GM18868 (cell line): Measurements from ENCODE around the gene PSMD9.
"Not testable (repeated sequence)": the region's sequence is repeated elsewhere in the genome, so short reads cannot be mapped to it uniquely, and the experiment has no call there.

ENCODE experiments used
- ATAC-seq: cut with Tn5 transposase; IDR thresholded peaks from one replicate; pipeline ENCODE4 v1.9.1; 2021; ENCODE audit warnings: mild to moderate bottlenecking, moderate library complexity; ENCODE audit not compliant: unreplicated experiment

The PSMD9 gene

DNA sequence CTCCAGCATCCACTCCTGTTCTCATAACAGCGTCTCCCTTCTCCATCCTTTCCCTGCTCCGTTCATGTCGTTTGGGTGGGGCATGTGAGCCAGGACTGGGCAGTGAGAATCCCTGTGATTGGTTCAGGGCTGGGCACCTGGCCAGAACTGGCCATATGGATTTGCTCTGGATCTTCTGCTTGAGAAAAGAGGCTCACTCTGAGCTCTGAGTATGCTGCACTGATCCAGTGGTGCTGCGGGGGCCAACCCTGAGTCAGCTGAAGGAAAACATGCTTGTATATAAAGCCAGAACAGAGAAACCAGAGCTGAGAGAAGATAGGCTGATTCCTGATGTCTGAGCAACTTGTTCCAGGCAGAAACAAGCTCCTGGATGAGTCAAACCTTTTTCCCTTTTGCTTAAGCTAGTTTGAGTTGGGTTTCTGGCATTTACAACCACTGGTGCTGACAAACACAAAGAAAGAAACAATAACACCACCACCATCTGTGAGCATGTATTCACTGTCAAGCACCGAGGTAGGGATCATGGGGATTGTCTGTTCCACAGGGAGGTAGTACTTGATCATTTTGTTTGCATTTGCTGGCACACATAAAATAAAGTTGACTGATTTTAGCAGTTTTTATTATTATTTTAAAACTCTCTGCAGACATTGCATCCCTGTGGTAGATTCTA, 15.9 kb upstream of the PSMD9 start:
- ATAC-seq = no peak

DNA sequence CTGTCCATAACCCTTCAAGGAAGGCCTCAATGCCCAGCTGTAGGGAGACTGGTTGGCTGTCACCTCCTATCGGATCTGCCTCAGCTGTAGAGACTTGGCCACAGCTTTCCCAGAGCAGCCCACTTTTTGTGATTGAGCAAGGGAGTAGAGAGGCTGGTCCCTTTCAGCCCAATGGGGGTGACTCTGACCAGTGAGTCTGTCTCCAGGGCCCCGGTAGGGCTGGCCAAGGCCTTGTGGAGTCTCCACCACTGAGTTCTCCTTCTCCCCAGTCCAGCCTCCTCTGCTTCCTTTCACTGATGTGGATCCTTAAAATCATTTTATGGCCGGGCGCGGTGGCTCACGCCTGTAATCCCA, 15.4 kb upstream of the PSMD9 start:
- ATAC-seq = no peak

DNA sequence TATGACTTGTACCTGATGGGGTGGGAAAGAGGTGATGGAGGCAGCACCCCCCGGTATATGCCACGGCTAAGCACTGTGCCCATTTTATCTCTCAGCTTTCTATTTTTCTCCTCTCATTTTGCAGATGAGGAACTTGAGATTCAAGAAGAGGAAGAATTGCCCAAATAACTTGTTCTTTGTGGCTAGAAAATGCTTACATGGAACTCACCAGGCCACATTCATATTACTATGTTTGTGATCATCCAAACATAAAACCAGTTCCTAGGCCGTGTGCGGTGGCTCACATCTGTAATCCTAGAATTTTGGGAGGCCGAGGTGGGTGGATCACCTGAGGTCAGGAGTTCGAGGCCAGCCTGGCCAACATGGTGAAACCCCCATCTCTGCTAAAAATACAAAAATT, 14.5 kb upstream of the PSMD9 start:
- no peak for ATAC-seq

DNA sequence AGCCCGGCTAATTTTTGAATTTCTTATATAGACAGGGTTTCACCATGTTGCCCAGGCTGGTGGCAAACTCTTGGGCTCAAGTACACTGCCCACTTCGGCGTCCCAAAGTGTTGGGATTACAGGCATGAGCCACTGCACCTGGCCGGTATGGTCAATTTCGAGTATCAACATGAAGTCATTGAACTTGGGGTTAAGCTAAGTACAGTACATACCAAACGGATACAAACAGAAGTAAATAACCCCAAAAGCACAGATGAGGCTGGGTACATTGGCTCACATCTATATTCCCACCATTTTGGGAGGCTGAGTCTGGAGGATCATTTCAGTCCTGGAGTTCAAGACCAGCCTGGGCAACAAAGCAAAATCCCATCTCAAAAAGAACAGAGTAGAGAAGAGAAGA, 13.0 kb upstream of the PSMD9 start:
- ATAC-seq = no peak

DNA sequence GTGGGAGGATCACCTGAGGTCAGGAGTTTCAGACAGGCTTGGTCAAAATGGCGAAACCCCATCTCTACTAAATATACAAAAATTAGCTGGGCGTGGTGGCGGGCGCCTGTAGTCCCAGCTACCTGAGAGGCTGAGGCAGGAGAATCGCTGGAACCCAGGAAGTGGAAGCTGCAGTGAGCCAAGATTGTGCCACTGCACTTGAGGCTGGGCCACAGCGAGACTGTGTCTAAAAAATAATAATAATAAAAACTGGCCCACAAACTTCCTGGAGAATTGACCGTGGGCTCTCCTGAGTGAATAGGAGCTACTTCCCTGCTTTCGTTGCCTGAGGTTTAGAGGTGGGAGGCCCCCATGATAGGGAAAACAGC, 12.5 kb upstream of the PSMD9 start:
- ATAC-seq = not testable (repeated sequence)

DNA sequence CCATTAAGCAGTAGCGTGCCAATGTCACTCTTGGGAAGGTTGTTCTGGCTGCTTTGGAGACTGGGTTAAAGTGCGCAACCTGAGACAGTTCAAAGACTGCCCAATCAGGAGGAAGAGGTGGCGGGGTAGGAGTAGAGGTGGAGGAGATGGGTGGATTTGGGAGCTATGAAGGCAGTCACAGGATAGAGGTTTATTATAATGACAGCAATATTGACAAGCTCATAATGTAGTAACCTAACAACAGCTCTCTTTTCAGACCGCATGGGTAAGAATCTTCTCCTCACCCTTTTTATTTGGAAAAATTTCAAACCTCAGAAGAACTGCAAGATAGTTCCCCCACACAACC, 5.3 kb upstream of the PSMD9 start:
- ATAC-seq = no peak

DNA sequence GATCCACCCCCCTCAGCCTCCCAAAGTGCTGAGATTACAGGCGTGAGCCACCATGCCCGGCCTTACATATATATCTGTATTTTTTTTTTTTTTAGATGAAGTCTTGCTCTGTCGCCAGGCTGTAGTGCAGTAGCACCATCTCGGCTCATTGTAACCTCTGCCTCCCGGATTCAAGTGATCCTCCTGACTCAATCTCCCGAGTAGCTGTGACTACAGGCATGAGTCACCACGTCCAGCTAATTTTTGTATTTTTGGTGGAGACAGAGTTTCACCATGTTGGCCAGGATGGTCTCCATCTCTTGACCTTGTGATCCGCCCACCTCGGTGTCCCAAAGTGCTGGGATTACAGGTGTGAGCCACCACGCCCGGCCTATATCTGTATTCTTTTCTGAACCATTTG, 3.5 kb upstream of the PSMD9 start:
- not testable (repeated sequence) for ATAC-seq

DNA sequence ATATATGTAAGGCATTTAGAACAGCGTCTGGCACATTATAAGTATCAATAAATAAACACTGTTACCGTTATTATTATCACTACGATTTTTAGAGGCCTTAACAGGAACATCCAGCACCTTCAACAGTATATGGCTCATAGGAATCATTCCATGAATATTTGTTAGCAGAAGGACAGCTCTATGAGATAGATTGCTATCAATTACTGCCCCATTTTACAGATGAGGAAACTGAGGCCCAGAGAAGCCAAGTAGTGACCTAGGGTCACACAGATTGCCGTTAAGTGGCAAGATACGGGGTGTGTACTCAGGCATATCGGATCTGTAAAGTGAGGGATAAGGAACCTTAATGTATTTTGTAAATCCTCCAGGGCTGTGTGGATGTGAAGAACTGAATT, 510 bp upstream of the PSMD9 start:
- no peak for ATAC-seq

DNA sequence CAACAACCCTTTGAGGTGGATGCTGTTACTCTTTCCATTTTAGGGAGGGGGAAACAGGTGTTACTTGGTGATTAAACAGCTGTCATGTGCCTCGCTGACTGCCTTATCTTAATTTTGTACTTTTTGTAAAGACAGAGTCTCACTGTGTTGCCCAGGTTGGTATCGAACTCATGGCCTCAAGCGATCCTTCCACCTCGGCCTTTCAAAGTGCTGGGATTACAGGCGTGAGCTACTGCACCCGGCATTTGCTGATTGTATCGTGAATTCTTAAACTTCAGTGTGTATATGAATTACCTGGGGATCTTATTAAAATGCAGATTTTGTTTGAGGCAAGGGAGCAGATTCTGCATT, 659 bp downstream of the PSMD9 start:
- ATAC-seq = no peak

DNA sequence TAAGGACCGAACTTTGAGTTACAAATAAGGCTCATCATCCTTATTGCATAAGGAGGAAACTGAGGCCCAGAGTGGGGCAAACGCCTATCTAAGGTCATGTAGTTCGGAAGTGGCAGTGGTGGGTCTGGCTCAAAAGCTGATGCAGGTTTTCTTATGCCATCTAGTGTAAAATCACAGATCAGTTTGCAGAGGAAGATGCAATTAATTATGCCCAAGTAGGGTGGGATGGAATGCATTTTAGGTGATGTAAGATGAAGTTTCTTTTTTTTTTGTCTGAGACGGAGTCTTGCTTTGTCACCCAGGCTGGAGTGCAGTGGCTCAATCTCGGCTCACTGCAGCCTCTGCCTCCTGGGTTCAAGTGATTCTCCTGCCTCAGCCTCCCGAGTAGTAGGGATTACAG, 1.1 kb downstream of the PSMD9 start:
- ATAC-seq = not testable (repeated sequence)

DNA sequence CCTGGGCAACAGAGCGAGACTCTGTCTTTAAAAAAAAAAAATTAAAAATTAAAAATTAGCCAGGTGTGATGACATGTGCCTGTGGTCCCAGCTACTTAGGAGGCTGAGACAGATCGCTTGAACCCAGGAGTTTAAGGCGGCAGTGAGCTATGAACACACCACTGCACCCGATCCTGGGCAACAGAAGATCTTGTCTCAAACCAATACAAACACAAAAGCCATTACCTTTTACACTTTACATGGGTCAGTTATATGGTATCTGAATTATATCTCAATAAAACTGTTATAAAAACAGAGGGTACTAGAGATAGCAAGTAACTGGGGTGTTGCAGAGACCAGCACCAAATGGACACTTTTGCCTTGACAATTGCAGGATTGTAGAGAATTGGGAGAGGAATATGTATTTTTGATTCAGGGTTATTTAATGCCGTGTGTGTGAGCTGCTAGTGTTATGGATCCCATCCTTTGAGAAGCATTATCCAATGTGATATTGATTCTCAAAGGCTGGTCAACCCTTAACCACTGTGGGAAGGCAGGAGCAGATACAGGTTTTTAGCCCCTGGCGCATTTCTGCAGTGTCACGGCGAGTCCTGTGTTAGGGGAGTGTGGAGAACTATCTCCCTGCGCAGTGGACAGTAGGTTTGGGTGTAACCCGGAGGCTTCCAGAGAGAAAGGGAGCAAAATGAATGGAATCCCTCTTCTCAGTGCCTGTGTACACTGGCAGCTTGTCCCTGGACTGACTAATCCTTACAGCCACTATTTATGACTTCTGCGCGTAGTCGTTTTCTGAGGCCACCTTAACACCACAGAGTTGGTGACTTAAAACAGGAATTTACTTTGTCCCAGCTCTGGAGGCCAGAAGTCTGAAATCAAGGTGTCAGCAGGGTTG, 4.3 kb downstream of the PSMD9 start:
- no peak for ATAC-seq

DNA sequence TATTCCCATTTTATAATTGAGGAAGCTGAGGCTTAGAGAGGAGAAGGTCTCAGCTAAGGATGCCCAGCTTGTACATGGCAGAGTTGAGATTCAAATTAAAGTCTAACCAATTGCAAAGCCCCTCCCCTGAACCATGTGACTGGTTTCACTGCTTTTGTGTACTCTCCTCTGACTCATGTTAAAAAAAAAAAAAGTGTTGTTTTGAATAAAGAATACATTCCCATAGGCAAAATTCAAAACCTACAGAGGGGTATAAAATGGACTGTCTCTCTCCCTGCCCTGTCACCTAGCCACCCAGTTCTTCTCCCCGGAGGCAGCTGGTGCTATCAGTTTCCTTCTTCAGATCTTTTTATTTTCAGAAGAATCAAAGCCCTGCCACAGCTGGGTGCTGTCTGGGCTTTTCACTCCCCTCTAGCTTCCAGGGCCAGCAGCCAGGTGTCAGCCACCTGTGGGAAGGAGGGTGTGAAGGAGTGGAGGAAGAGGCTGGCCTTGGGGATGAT, 5.4 kb downstream of the PSMD9 start:
- no peak for ATAC-seq

DNA sequence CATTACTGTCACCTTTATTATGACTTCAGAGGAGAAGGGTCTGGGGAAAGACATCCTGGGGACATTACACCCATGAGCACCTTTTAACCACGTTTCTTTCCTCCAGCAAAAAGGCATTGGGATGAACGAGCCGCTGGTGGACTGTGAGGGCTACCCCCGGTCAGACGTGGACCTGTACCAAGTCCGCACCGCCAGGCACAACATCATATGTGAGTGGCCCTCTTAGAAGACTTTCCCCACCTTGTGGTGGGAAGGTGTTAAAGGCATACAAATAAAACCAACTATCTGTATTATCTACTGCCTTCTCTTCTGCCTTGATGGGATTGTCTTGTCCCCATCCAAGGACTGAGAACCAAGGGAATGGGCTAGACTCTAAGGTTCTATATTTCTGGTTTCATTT, 6.0 kb downstream of the PSMD9 start:
- no peak for ATAC-seq

DNA sequence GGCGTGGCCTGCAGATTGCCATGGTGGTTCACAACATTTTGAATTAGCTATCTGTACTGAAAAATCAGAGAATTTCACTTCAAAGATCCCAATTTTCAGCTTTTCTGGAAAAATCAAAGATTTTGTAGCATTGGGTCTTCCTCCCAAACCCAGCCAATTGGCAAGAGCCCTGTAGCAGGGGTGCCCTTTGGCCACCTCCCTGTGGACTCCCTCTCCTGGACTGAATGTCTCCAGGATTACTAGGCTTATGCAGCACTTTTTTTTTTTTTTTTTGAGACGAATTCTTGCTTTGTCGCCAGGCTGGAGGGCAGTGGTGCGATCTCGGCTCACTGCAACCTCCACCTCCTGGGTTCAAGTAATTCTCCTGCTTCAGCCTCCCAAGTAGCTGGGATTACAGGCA, 9.7 kb downstream of the PSMD9 start:
- ATAC-seq = no peak

DNA sequence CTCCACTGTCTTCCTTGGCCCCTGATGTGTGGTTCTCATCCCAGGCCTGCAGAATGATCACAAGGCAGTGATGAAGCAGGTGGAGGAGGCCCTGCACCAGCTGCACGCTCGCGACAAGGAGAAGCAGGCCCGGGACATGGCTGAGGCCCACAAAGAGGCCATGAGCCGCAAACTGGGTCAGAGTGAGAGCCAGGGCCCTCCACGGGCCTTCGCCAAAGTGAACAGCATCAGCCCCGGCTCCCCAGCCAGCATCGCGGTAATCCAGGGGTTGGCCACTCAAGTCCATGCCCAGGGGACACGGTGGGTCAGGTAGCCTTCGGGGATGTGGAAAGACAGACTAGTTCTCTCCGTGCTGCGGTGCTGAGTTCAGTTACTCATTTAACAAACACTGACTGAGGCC, 11.0 kb downstream of the PSMD9 start:
- ATAC-seq = no peak

DNA sequence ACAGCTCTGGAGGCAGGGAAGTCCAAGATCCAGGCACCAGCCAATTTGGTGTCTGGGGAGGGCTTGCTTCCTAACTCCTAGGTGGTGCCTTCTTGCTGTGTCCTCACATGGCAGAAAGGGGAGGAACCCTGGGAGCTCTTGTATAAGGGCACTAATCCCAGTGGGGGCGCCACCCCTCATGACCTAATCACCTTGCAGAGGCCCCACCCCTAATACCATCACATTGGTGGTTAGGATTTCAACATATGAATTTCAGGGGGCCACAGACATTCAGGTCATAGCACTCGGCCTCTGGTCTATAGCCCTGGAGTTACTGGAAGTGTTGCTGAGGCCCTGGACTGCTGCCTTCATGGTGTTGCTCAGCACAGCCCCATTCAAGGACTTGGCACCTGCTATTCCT, 14.6 kb downstream of the PSMD9 start:
- ATAC-seq = no peak

DNA sequence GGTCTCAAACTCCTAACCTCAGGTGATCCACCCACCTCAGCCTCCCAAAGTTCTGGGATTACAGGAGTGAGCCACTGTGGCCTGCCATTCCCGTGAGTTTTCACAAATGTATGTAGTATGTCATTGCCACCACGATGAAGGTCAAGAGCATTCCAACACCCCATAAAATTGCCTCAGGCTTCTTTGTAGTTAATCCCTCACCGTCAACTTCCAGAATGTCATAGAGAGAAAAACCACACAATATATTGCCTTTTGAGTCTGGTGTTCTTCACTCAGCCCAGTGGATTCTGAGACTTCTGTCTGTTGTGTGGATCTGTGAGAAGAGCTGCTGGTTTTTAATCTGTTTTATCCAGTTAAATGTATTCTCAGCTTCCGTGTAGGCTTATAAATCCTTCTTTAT, 17.2 kb downstream of the PSMD9 start:
- no peak for ATAC-seq

DNA sequence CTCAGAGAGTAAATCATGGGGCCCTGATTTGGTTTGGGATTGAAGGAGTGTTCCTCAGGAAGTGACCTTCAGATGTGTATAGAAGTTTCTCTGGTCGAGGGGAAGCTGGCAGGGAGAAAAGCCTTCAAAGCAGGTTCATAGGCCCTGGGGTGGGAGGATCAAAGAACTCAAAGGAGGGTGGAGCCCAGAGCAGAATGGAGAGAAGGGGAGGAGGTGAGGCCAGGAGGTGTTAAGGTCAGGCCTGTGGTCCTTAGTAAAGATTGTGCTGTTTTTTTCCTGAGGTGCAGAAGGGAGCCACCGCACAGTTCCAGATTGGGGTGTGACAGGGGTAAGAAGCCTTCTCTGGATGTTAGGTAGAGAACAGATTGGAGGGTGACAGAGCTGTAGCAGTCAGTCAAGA, 20.1 kb downstream of the PSMD9 start:
- ATAC-seq = no peak

DNA sequence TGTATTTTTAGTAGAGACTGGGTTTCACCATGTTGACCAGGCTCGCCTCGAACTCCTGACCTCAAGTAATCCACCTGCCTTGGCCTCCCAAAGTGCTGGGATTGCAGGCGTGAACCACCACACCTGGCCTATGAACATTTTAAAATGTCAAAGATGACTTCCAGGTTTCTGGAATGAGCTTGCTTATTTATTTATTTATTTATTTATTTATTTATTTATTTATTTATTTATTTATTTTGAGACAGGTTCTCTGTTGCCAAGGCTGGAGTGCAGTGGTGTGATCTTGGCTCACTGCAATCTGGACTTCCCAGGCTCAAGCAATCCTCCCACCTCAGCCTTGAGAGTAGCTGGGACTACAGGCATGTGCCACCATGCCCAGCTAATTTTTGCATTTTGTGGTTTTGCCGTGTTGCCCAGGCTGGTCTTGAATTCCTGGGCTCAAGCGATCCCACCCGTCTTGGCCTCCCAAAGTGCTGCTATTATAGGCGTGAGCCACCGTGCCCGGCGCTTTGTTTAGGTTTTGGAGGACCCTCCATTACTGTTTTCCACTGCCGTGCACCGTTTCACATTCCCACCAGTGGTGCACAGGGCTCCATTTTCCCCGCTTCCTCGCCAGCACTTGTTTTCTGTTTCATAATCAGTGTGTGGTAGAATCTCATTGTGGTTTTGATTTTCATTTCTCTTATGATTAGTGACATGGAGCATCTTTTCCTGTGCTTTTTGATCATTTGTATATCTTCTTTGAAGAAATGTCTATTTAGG, 23.4 kb downstream of the PSMD9 start:
- ATAC-seq = no peak

DNA sequence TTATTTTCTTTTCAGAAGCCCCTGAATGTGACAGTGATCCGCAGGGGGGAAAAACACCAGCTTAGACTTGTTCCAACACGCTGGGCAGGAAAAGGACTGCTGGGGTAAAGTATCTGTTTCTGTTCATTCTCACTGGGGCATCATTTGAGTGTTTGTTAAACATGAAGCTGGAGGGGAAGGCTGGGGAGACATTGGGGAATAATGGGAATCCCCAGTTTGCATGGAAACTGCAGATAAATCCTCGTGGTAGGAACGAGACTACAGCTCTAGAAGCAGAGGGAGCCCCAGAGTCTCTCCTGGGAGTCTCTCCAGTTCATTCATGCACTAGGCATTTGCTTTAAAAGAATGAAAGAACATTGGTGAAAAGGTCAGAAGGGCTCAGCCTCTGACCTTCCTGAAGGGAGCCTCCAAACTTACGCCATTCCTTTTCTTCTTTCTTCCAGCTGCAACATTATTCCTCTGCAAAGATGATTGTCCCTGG, 27.3 kb downstream of the PSMD9 start:
- ATAC-seq = no peak

DNA sequence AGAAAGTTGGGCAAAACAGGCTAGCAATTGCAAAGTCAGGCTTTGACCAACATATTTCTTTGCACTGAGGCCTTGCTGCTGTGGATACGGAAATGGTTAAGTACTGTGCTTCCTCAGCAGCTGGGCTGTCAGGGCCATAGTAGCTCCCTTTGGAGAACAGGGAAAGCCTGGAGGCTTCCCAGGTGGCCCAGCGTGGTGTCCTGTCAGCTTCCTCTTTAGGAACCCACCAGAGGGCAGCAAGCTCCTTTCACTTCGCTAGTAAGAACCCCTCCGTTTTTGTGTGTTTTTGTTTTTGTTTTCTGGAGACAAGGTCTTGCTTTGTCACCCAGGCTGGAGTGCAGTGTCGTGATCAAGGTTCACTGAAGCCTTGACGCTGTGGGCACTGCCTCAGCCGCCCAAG, 28.1 kb downstream of the PSMD9 start:
- ATAC-seq = no peak
